Measurements from ENCODE around the gene TLX1.

DNA sequence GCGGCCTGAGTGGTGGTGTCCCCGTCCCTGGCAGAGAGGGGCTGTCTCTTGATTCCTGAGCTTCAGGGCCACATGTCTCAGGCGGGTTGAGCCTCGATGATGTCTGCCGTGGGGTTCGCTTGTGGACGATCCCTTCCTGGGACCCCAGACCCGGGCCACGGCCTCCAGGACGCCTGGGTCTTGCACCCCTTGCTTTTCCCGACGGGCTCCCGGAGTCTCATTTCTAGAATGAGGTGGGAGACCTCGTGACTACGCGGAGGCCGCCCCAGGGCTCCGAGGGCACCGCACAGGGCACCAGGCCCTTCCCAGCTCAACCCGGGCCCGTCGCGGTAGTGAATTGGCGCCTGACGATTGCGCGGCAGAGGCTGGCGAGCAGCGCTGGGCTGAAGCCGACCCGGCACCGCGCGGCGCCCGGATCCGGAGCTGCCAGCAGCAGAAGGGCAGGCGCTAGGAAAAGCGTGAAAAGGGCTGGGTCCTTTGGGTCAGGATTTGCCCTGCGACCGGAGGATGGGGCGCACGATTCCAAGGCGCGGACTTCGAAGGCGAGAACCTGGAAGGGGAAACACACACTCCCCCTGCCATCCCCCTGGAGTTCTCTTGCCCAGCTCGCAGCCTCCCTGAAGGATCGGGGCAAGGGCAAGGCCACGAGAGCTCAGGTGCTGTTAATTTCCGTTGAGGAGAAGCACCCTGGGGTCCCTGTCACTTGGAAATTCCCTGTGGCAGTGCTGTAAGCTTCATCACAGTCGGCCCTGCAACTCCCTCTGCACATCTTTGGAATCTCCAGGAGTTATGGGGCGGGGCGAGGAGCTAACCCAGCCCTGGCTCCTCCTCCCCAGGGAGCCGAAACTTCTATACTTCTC lies 15.5 kb downstream of the TLX1 start:
- TF ChIP-seq, protein P1, sequence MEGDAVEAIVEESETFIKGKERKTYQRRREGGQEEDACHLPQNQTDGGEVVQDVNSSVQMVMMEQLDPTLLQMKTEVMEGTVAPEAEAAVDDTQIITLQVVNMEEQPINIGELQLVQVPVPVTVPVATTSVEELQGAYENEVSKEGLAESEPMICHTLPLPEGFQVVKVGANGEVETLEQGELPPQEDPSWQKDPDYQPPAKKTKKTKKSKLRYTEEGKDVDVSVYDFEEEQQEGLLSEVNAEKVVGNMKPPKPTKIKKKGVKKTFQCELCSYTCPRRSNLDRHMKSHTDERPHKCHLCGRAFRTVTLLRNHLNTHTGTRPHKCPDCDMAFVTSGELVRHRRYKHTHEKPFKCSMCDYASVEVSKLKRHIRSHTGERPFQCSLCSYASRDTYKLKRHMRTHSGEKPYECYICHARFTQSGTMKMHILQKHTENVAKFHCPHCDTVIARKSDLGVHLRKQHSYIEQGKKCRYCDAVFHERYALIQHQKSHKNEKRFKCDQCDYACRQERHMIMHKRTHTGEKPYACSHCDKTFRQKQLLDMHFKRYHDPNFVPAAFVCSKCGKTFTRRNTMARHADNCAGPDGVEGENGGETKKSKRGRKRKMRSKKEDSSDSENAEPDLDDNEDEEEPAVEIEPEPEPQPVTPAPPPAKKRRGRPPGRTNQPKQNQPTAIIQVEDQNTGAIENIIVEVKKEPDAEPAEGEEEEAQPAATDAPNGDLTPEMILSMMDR (conservative IDR thresholded peaks at IDR 0.05; ENCODE audit: low read length): no peak
- TF ChIP-seq EZH2phosphoT487 (IDR thresholded peaks at IDR 0.05; ENCODE audit: borderline replicate concordance): no peak
